Frontal cortex (tissue), 4 donors: ENCODE measurements around the gene POLRMT. TPM values are rescaled to one million over a fixed set of nuclear protein-coding genes. Genes with fewer than 3 reads are reported as not detected.

Experiments
- DNase-seq, 2 donors: peaks; one replicate each; pipeline ENCODE4 v3.0.0; 2012; ENCODE audit warnings: low spot score in 2 of 2
- FAIRE-seq: peaks from 2 replicates; lab custom pipeline; 2012; peaks lifted over from hg19 to GRCh38; lab: Jason Lieb, UNC
- total RNA-seq: library from RNA; depleted of rRNA; stranded (reverse); fragments of >200 nt; gene quantifications from one replicate; pipeline ENCODE4 v1.2.3, GENCODE V29; 2014
- donor health status: control.
- donor health status: control.
- donor health status: control.

POLRMT gene
- total RNA-seq, 1 donor from 2014 or later = 15.9 TPM

GRCh38 chr19:602391-603301 is 30.7 kb downstream of the POLRMT start:
- FAIRE-seq = no peak
- no peak for DNase-seq

GRCh38 chr19:601790-602189 is 31.5 kb downstream of the POLRMT start:
- FAIRE-seq (no peak), DNase-seq (no peak)

DNA sequence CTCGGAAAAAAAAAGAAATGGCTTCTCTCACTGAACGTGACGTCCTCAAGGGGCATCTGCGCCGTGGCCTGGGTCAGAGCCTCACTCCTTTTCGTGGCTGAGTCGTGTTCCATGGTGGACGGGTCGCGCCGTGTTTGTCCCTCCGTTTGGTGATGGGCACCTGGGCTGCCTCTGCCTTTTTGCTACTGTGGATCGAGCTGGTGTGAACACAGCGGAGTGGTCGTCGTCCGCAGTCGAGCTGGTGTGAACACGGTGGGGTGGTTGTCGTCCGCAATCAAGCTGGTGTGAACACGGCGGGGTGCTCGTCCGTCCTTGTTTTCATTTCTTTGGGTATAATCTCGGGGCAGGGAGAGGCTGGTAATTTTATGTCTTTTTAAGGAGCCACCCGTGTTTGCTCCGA is 32.0 kb downstream of the POLRMT start:
- DNase-seq = no peak
- FAIRE-seq = no peak

GRCh38 chr19:597406-598315 is 35.7 kb downstream of the POLRMT start:
- no peak for DNase-seq
- FAIRE-seq = no peak

- no peak for FAIRE-seq
- no peak for DNase-seq
Measured at GRCh38 chr19:596263-596655, 37.1 kb downstream of the POLRMT start.

GRCh38 chr19:595326-596262 is 37.7 kb downstream of the POLRMT start:
- FAIRE-seq (no peak), DNase-seq (no peak)

DNA sequence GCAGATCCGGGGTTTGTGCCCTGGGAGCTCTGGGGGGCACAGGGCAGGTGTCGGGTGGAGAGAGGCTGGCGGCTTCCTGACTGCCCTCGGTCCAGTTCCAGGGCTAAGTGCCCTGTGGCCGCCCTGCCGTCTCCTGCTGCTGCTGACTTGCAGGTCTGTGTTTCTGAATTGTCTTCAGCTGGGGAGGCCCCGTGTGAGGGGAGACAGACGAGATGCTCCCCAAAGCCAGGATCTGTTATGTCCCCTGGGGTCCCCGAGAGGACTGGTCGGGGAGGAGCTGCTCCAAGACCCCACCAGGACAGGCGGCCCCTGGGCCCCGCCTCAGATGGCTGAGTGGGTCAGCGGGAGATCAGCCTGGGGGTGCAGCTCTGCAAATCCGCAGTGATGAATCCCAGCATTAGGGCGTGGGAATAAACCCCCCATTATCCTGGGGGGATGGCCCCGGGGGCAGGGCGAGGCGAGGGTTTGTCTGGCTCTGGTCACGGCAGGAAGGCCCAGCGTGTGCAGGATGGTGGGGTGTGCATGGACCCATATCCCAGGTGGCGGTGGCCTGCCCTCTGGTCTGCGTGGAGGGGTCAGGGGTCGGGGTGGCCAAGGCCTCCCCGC is 39.0 kb downstream of the POLRMT start:
- DNase-seq = no peak
- FAIRE-seq = no peak

DNA sequence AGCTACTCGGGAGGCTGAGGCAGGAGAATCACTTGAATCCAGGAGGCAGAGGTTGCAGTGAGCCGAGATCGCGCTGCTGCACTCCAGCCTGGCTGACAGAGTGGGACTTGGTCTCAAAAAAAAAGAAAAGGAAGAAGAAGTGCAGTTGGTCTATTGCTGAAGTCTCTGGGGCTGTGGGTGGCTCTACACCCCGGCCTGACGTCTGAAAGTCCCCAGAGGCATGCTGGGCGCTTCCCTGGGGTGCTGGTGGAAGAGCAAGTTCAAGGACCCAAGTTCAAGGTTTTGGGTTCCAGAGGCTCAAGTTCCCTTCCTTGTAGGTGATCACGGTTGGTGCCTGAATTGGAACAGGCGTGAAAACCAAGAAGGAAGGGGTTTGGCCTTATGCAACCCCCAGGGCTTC is 39.8 kb downstream of the POLRMT start:
- no peak for DNase-seq

DNA sequence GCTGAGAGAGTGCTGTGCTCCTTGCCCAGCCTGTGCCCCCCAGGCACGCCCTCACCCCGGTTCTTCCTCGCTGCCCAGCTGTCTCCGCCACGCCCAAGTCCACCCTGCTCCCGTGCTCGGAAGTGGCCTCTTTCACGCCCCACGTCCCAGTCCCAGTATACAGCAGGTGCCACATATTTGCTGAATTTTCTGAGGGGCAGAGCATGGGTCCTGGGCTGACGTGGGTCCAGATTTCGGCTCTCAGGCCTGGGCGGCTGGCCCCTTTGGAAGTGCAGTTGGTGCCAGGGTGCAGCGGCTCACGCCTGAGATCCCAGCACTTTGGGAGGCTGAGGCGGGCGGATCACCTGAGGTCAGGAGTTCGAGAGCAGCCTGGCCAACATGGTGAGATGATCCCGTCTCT is 40.3 kb downstream of the POLRMT start:
- FAIRE-seq (no peak), DNase-seq (no peak)

More for the DNA sequence above, 39.8 kb downstream of the POLRMT start:
- no peak for FAIRE-seq

DNA sequence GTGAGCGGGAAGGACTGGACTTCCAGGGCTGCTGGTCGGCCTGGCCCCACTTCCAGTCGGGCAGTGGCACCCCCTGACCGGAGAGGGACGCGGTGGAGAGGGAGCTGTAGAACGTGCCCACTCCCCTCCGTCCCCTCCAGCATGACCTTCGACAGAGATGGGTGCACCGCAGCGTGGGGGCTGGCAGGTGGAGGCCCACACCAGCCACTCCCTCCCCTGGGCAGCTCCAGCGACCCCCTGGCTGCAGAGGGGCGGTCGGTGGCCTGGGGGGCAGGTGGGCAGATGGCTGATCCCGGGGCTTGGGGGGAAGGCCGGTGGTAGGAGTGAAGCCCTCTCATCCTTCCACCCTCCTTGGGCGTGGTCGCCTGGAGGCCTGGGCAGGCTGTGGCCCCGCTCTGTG is 41.2 kb downstream of the POLRMT start:
- DNase-seq (no peak), FAIRE-seq (no peak)

- DNase-seq (peak in 1 of 2 donors; percentile 72), FAIRE-seq (no peak)
Measured at GRCh38 chr19:591099-591958, 42.0 kb downstream of the POLRMT start.

DNA sequence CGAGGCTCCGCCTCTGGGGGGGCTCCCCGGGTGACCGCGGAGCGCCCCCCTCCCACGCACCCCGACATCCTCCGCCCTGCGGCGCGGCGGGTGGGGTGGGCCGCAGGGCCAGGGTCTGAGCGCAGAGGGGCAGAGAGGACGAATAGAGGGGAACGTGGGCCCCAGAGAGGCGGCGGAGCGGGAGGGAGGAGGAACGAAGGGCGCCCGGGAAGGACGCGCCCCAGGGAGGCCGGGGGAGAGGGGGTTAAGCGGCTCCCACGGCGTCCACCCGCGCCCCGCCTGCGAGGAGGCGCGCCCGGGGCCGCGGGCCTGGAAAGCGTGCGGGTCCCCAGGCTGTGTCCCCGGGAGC is 42.6 kb downstream of the POLRMT start:
- DNase-seq (no peak), FAIRE-seq (no peak)

GRCh38 chr19:590396-590745 is 43.0 kb downstream of the POLRMT start:
- DNase-seq = no peak
- FAIRE-seq = no peak

- DNase-seq (peak; percentile 74 to 80), FAIRE-seq (no peak)
Measured at GRCh38 chr19:589693-590395, 43.5 kb downstream of the POLRMT start, which contains the start of gene HCN2. Gene HCN2, plus strand, starts transcription at chr19:589881. Its CDS starts 65 bp downstream, at chr19:589946.

DNA sequence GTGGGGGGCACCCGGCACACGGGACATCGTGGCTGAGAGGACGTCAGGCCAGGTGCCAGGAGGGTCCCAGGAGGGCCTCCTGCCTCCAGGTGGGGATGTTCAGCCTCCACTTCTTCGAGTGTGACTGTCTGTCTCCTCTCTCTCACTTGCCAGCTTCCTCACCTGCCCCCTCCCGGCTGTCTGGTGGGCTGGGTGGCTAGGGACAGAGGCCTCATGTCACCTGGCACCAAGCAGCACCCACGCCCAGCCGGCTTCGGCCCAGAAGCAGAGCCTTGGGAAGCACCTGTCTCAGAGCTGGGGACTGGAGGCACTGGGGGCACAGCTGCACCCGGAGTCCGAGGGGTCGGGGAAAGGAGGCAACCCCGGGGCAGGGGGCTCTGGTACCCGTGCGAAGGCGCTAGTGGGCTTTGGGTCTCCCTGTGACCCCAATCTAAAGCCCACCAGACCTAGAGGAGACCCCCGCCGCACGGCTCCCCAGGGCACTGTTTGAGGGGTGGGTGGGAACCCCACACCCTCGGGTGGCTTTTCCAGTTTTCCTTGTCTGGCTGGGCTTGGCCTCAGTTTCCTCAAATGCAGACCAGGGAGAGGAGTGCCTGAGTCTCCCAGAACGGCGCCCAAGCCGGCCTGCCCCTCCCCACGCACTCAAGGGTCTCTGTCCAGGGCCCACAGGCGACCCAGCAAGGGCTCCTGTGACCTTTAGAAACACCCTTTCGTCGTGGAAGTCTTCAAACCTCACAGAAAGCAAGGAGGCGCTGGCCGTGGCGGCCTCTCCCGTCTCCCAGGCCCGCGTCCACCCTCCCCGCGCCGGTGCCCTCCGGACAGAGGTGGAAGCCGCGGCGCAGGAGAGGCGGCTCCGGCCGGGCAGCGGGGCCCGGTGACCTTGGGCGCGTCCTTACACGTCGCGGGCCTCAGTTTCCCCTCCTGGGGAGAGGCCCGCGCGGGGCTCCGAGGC is 44.3 kb downstream of the POLRMT start:
- FAIRE-seq (no peak), DNase-seq (no peak)

DNA sequence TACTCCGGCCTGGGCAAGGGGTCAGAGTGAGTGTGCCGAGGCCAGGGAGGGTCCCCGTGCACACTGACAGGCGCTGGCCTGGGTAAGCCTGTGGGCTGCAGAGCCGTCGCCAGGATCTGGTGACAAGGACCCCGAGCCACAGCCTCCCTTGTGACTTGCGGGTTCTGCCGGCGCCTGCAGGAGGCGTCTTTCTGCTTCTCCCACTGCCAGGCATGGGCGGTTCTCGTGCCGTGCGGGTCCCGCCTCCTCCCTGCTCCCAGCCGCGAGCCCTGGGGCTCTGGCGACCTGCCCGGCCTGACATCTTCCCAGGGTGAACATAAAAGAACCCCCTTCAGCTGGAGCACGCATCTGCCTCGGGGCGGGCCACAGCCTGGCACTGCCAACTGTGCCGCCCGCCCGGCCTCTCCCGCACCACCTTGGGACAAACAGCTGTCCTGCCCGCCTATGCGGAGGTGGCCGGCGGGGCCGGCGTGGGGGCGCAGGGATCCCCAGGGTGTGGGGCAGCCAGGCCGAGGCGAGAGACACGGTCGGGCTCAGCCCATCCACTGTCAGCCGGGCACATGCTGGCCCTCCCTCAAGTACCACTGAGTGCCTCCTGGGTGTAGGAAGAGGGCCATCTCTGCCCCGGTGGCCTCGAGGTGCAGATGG is 45.1 kb downstream of the POLRMT start:
- DNase-seq = peak; percentile 82 to 84
- FAIRE-seq = no peak
